Right lobe of liver (tissue), 4 donors: ENCODE data around the gene CSTF2T.

Experiments
- POLR2A ChIP-seq: fragments of 450-650 bp; IDR thresholded peaks from one replicate; pipeline ENCODE4 v1.6.1; 2017; ENCODE audit warnings: antibody characterized with exemption, mild to moderate bottlenecking
- TF ChIP-seq, protein P1 (sequence below), 4 donors: fragments of 200-600 bp in 3 of 4; fragments of 450-650 bp in 1 of 4; IDR thresholded peaks; one replicate each; pipeline versions ENCODE4 v1.5.1 to v1.8.0; 2016 to 2022; ENCODE audit warnings: antibody characterized with exemption in 4 of 4, mild to moderate bottlenecking in 2 of 4
- donor health status: DM: no; HTN: no; CAD: no.
- donor health status: DM: no; HTN: no; CAD: no.
- donor health status: DM: no; HTN: yes; CAD: no.

DNA sequence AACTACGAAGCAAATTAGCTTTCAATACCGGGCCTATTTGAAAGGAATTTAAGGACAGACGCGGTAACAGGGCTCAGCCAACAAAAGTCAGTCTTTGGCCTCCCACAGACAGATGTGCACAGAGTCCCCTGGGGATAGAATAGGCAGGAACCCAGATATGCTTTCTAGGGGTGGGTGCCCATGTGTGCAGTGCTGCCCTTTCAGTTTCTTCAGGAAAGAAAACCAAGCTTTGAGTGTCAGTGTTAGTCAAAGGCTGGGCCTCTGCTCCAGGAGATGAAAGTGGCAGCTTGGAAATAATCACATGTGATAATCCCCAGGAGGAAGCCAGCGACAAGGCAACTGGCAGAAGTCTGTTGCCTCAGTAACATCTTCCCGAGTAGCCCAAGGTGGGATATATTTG, 43.8 kb upstream of the CSTF2T start:
- TF ChIP-seq, protein P1, sequence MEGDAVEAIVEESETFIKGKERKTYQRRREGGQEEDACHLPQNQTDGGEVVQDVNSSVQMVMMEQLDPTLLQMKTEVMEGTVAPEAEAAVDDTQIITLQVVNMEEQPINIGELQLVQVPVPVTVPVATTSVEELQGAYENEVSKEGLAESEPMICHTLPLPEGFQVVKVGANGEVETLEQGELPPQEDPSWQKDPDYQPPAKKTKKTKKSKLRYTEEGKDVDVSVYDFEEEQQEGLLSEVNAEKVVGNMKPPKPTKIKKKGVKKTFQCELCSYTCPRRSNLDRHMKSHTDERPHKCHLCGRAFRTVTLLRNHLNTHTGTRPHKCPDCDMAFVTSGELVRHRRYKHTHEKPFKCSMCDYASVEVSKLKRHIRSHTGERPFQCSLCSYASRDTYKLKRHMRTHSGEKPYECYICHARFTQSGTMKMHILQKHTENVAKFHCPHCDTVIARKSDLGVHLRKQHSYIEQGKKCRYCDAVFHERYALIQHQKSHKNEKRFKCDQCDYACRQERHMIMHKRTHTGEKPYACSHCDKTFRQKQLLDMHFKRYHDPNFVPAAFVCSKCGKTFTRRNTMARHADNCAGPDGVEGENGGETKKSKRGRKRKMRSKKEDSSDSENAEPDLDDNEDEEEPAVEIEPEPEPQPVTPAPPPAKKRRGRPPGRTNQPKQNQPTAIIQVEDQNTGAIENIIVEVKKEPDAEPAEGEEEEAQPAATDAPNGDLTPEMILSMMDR (IDR thresholded peaks at IDR 0.05), result no peak
- no peak for TF ChIP-seq POLR2A
